HepG2 (cell line): ENCODE measurements around the gene GNAI2. TPM values are rescaled to one million over a fixed set of nuclear protein-coding genes. Genes with fewer than 3 reads are reported as not detected.

ENCODE experiments used
- ARHGAP35 ChIP-seq: sonication (generic); formaldehyde crosslinking; IDR thresholded peaks from 2 replicates; pipeline ENCODE4 v1.9.0; 2022; ENCODE audit warnings: mild to moderate bottlenecking, inconsistent platforms, moderate library complexity, missing genetic modification reagents, borderline replicate concordance
- BRD4 ChIP-seq: sonication (generic); formaldehyde crosslinking; IDR thresholded peaks from 2 replicates; pipeline ENCODE4 v1.4.0; 2020; ENCODE audit warnings: missing genetic modification reagents
- CEBPB ChIP-seq: IDR thresholded peaks from 2 replicates; pipeline ENCODE4 v1.6.1; 2011; ENCODE audit warnings: low read depth, low read length, improper control_type of control experiment, borderline replicate concordance
- CREM ChIP-seq, 2 experiments: sonication (generic) in 1 of 2; formaldehyde crosslinking in 1 of 2; IDR thresholded peaks; 2 replicates each; pipeline versions ENCODE4 v1.4.0 to v1.6.1; 2016 to 2020; ENCODE audit warnings: antibody characterized with exemption in 1 of 2, mild to moderate bottlenecking in 1 of 2, missing genetic modification reagents in 1 of 2
- GTF3A ChIP-seq: sonication (generic); formaldehyde crosslinking; conservative IDR thresholded peaks from 2 replicates; pipeline ENCODE4 v1.4.0; 2020; ENCODE audit warnings: mild to moderate bottlenecking, missing genetic modification reagents
- HNRNPH1 ChIP-seq: fragments of 200-400 bp; formaldehyde crosslinking; optimal IDR thresholded peaks from 2 replicates; pipeline ENCODE3; 2017; ENCODE audit warnings: mild to moderate bottlenecking, low read depth, low read length
- IRF2 ChIP-seq: IDR thresholded peaks from 2 replicates; pipeline ENCODE4 v1.6.1; 2018; ENCODE audit warnings: missing genetic modification reagents, missing compliant biosample characterization
- MZF1 ChIP-seq: sonication (generic); formaldehyde crosslinking; IDR thresholded peaks from 2 replicates; pipeline ENCODE4 v1.8.1; 2023; ENCODE audit warnings: mild to moderate bottlenecking, missing genetic modification reagents, borderline replicate concordance
- ZNF367 ChIP-seq: sonication (generic); formaldehyde crosslinking; IDR thresholded peaks from 2 replicates; pipeline ENCODE4 v1.4.0; 2020; ENCODE audit warnings: missing genetic modification reagents, borderline replicate concordance
- polyA plus RNA-seq, 8 experiments: library from polyadenylated mRNA; depleted of rRNA in 3 of 8; stranded (reverse) in 7 of 8; unstranded in 1 of 8; fragments of >200 nt; fragmentation: Illumina TruSeq in 4 of 8; extraction: Trizol in 4 of 8; gene quantifications; 2 replicates each; pipeline versions ENCODE4 v1.2.1 to v1.2.3, GENCODE V29; 2011 to 2016; ENCODE audit warnings: low read depth in 4 of 8, missing spikeins in 1 of 8, mixed read lengths in 1 of 8; ENCODE audit not compliant: insufficient read depth in 1 of 8
- total RNA-seq, 5 experiments: library from RNA; depleted of rRNA; stranded (reverse); fragments of >200 nt; fragmentation: Illumina TruSeq; extraction: Trizol; gene quantifications; 2 replicates each; pipeline ENCODE4 v1.2.3, GENCODE V29; 2016; ENCODE audit warnings: low read depth in 1 of 5
- TF ChIP-seq, protein P1 (sequence below): sonication (generic); formaldehyde crosslinking; IDR thresholded peaks from 2 replicates; pipeline ENCODE4 v1.4.0; 2020; ENCODE audit warnings: mild to moderate bottlenecking, missing genetic modification reagents
- TF ChIP-seq, protein P2 (sequence below): IDR thresholded peaks from 2 replicates; pipeline ENCODE4 v1.6.1; 2016; ENCODE audit warnings: missing biosample characterization, missing genetic modification reagents, low read depth
- TF ChIP-seq, protein P3 (sequence below): sonication (generic); formaldehyde crosslinking; IDR thresholded peaks from 2 replicates; pipeline ENCODE4 v1.4.0; 2020; ENCODE audit warnings: mild to moderate bottlenecking, missing genetic modification reagents, borderline replicate concordance
- TF ChIP-seq, protein P4 (sequence below): sonication (generic); formaldehyde crosslinking; IDR thresholded peaks from 2 replicates; pipeline ENCODE4 v1.4.0; 2020; ENCODE audit warnings: missing genetic modification reagents

Gene GNAI2
- total and polyA plus RNA-seq, 2 of the 13 experiments (the other 11 are each of a cell fraction or from before 2014, with no cell fraction given): 51.1 to 66.2 TPM

DNA sequence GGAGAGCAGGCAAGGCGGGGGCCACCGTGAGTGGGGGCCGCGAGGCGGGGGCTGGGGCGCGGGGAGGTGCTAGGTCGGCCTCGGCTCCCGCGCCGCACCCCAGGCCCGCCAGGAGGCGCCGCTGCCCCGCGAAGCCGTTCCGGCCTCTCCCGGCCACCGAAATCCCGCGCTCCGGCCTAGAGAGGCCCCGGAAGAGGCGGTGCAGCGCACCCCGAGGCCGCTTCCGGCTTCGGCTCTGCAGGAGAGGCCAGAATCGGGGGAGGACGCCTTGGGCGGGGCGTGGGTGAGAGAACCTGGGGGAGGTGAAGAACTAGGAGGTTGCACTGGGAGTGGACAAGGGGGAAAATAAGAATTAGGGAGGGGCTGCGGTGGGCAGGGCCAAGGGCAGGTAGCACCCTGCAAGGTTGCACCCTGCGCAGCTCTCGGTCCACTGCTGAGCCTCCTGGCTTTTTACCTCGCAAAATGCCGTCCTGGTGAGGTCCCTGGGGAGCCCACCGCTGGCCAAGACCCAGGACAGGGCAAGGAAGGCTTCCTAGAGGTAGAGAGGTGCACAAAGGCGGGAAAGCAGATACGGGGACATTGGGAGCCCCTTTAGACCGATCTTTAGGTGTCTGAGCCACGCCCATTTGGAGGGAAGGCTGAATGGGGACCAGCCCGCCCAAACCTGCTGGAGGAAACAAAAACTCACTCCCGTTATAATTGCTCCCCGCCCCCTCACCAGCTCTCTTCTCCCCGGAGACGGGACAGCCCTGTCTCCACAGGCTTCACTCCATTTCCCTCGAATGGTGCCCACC is 8.4 kb upstream of the GNAI2 start (continued):
- TF ChIP-seq, protein P1, sequence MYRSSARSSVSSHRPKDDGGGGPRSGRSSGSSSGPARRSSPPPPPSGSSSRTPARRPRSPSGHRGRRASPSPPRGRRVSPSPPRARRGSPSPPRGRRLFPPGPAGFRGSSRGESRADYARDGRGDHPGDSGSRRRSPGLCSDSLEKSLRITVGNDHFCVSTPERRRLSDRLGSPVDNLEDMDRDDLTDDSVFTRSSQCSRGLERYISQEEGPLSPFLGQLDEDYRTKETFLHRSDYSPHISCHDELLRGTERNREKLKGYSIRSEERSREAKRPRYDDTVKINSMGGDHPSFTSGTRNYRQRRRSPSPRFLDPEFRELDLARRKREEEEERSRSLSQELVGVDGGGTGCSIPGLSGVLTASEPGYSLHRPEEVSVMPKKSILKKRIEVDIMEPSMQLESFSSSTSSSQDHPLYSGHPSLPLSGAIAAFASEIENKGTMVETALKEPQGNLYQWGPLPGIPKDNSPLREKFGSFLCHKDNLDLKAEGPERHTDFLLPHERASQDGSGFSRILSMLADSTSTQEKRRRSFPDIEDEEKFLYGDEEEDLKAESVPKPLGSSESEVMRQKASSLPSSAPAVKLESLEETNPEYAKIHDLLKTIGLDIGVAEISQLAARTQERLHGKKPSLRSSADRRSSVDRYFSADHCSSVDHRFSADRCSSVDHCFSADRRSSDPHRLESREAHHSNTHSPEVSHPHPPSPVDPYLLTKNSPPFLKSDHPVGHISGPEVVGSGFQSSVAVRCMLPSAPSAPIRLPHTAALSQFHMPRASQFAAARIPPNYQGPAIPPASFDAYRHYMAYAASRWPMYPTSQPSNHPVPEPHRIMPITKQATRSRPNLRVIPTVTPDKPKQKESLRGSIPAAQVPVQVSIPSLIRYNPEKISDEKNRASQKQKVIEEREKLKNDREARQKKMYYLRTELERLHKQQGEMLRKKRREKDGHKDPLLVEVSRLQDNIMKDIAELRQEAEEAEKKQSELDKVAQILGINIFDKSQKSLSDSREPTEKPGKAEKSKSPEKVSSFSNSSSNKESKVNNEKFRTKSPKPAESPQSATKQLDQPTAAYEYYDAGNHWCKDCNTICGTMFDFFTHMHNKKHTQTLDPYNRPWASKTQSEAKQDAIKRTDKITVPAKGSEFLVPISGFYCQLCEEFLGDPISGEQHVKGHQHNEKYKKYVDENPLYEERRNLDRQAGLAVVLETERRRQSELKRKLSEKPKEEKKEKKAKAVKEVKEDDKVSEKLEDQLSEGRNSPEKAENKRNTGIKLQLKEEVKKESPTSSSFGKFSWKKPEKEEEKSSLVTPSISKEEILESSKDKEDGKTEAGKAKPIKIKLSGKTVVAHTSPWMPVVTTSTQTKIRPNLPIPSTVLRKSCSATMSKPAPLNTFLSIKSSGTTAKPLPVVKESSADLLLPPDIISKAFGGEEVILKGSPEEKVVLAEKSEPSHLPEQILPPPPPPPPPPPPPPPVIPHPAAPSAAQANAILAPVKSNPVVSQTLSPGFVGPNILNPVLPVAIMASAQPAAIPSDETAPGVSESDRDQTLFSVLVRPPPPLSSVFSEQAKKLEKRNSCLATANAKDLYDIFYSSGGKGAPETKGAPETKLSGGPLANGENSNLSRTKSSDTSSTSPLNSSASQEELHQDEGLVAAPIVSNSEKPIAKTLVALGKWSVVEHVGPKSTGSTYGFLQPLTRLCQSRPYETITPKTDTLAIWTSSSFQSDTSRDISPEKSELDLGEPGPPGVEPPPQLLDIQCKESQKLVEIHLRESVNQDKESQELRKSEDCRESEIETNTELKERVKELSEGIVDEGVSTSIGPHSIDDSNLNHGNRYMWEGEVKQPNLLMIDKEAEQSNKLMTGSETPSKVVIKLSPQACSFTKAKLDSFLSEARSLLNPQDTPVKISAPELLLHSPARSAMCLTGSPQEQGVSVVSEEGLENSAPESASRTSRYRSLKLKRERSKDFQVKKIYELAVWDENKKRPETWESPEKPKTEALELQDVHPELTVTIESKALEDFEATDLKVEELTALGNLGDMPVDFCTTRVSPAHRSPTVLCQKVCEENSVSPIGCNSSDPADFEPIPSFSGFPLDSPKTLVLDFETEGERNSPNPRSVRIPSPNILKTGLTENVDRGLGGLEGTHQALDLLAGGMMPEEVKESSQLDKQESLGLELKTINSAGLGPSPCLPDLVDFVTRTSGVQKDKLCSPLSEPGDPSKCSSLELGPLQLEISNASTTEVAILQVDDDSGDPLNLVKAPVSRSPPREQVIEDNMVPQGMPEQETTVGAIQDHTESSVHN (CRISPR knock-in tag): no peak
- TF ChIP-seq, protein P2, sequence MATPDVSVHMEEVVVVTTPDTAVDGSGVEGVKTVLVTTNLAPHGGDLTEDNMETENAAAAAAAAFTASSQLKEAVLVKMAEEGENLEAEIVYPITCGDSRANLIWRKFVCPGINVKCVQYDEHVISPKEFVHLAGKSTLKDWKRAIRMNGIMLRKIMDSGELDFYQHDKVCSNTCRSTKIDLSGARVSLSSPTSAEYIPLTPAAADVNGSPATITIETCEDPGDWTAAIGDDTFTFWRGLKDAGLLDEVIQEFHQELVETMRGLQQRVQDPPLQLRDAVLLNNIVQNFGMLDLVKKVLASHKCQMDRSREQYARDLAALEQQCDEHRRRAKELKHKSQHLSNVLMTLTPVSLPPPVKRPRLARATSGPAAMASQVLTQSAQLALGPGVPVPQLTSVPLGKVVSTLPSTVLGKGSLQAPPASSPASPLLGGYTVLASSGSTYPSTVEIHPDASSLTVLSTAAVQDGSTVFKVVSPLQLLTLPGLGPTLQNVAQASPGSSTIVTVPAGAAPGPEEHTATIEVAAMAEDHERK (CRISPR knock-in tag): no peak
- TF ChIP-seq, protein P3, sequence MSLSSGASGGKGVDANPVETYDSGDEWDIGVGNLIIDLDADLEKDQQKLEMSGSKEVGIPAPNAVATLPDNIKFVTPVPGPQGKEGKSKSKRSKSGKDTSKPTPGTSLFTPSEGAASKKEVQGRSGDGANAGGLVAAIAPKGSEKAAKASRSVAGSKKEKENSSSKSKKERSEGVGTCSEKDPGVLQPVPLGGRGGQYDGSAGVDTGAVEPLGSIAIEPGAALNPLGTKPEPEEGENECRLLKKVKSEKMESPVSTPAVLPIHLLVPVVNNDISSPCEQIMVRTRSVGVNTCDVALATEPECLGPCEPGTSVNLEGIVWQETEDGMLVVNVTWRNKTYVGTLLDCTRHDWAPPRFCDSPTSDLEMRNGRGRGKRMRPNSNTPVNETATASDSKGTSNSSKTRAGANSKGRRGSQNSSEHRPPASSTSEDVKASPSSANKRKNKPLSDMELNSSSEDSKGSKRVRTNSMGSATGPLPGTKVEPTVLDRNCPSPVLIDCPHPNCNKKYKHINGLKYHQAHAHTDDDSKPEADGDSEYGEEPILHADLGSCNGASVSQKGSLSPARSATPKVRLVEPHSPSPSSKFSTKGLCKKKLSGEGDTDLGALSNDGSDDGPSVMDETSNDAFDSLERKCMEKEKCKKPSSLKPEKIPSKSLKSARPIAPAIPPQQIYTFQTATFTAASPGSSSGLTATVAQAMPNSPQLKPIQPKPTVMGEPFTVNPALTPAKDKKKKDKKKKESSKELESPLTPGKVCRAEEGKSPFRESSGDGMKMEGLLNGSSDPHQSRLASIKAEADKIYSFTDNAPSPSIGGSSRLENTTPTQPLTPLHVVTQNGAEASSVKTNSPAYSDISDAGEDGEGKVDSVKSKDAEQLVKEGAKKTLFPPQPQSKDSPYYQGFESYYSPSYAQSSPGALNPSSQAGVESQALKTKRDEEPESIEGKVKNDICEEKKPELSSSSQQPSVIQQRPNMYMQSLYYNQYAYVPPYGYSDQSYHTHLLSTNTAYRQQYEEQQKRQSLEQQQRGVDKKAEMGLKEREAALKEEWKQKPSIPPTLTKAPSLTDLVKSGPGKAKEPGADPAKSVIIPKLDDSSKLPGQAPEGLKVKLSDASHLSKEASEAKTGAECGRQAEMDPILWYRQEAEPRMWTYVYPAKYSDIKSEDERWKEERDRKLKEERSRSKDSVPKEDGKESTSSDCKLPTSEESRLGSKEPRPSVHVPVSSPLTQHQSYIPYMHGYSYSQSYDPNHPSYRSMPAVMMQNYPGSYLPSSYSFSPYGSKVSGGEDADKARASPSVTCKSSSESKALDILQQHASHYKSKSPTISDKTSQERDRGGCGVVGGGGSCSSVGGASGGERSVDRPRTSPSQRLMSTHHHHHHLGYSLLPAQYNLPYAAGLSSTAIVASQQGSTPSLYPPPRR (CRISPR knock-in tag): no peak; the same call in 1 of the 2 replicates
- TF ChIP-seq, protein P4, sequence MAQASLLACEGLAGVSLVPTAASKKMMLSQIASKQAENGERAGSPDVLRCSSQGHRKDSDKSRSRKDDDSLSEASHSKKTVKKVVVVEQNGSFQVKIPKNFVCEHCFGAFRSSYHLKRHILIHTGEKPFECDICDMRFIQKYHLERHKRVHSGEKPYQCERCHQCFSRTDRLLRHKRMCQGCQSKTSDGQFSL: no peak
- TF ChIP-seq GTF3A (CRISPR knock-in tag): peak; percentile 72; the same call in 1 of the 2 replicates
- TF ChIP-seq CEBPB: no peak
- TF ChIP-seq HNRNPH1: peak; percentile 35
- TF ChIP-seq BRD4 (CRISPR knock-in tag): no peak
- no peak for TF ChIP-seq MZF1 (CRISPR knock-in tag)
- TF ChIP-seq ZNF367 (CRISPR knock-in tag): no peak
- no peak for TF ChIP-seq ARHGAP35 (CRISPR knock-in tag)
- 0 out of 2 replicates have a peak, but pooled peaks have one; percentile 13 for TF ChIP-seq CREM (IDR thresholded peaks at IDR 0.05)
- TF ChIP-seq CREM (CRISPR knock-in tag; IDR thresholded peaks at IDR 0.05): no peak
- TF ChIP-seq IRF2 (CRISPR knock-in tag): peak; percentile 75; the same call in 1 of the 2 replicates
